ENCODE results near the gene CYB5A. TPM values are rescaled to one million over a fixed set of nuclear protein-coding genes. Genes with fewer than 3 reads are reported as not detected.

Gene CYB5A
- total and polyA plus RNA-seq, 2 donors from 2014 or later = 243 to 1,143 TPM

GRCh38 chr18:74241970-74242369 lies 49.8 kb downstream of the CYB5A start:
- Histone ChIP-seq H3K27ac (ENCODE audit: low read depth in 2 of 2, low read length in 2 of 2) (peak overlapping the region; percentile 68 to 80), H3K4me1 (ENCODE audit: control insufficient read depth in 2 of 3, insufficient read depth in 2 of 3, low read depth in 1 of 3, low read length in 3 of 3) (peaks cover 0 to 35% (median 10%) of the 10 kb centered on the region in 3 donors), H3K36me3 (ENCODE audit: control insufficient read depth in 2 of 3, insufficient read depth in 3 of 3, low read length in 3 of 3) (no peaks in the 10 kb centered on the region), H3K9me3 (ENCODE audit: control insufficient read depth in 2 of 3, insufficient read depth in 1 of 3, low read length in 3 of 3) (no peaks in the 10 kb centered on the region), H3K27me3 (ENCODE audit: control insufficient read depth, insufficient read depth, low read length) (no peaks in the 10 kb centered on the region), H3K4me3 (ENCODE audit: low read length in 3 of 3) (peak overlapping the region in 1 of 3 donors; percentile 29), H3K9ac (ENCODE audit: low read length in 3 of 3) (peak overlapping the region in 1 of 3 donors; percentile 57)
- FAIRE-seq = no peak
- no peak for DNase-seq
- TF ChIP-seq CTCF (IDR thresholded peaks at IDR 0.05; ENCODE audit: borderline replicate concordance, extremely low read depth, insufficient read depth) = no peak
- intact Hi-C loops (cut with DNase I) = no loop called here

- no peak for FAIRE-seq
- H3K9me3 ChIP-seq (ENCODE audit: control insufficient read depth in 2 of 3, insufficient read depth in 1 of 3, low read length in 3 of 3) = no peaks in the 10 kb centered on the region
- intact Hi-C loops (cut with DNase I) = no loop called here
Observed at GRCh38 chr18:74241426-74241825, 50.3 kb downstream of the CYB5A start.

GRCh38 chr18:74239567-74239966 lies 52.2 kb downstream of the CYB5A start:
- no peak overlapping the region for H3K4me3 ChIP-seq (ENCODE audit: low read length in 3 of 3)
- no peak for FAIRE-seq
- no peak for TF ChIP-seq CTCF (IDR thresholded peaks at IDR 0.05; ENCODE audit: borderline replicate concordance, extremely low read depth, insufficient read depth)
- H3K36me3 ChIP-seq (ENCODE audit: control insufficient read depth in 2 of 3, insufficient read depth in 3 of 3, low read length in 3 of 3) = no peaks in the 10 kb centered on the region
- peaks cover 0 to 54% (median 20%) of the 10 kb centered on the region in 3 donors for H3K4me1 ChIP-seq (ENCODE audit: control insufficient read depth in 2 of 3, insufficient read depth in 2 of 3, low read depth in 1 of 3, low read length in 3 of 3)
- H3K27ac ChIP-seq (ENCODE audit: low read depth in 2 of 2, low read length in 2 of 2) = no peak overlapping the region
- H3K9ac ChIP-seq (ENCODE audit: low read length in 3 of 3) = no peak overlapping the region
- no peaks in the 10 kb centered on the region for H3K27me3 ChIP-seq (ENCODE audit: control insufficient read depth, insufficient read depth, low read length)
- DNase-seq = no peak
- intact Hi-C loops (cut with DNase I) = no loop called here
- H3K9me3 ChIP-seq (ENCODE audit: control insufficient read depth in 2 of 3, insufficient read depth in 1 of 3, low read length in 3 of 3) = no peaks in the 10 kb centered on the region

More at GRCh38 chr18:74241426-74241825, 50.3 kb downstream of the CYB5A start:
- Histone ChIP-seq H3K27me3 (ENCODE audit: control insufficient read depth, insufficient read depth, low read length) (no peaks in the 10 kb centered on the region), H3K36me3 (ENCODE audit: control insufficient read depth in 2 of 3, insufficient read depth in 3 of 3, low read length in 3 of 3) (no peaks in the 10 kb centered on the region), H3K9ac (ENCODE audit: low read length in 3 of 3) (peak overlapping the region in 1 of 3 donors; percentile 57), H3K27ac (ENCODE audit: low read depth in 2 of 2, low read length in 2 of 2) (peak overlapping the region; percentile 68 to 80), H3K4me1 (ENCODE audit: control insufficient read depth in 2 of 3, insufficient read depth in 2 of 3, low read depth in 1 of 3, low read length in 3 of 3) (peaks cover 0 to 37% (median 10%) of the 10 kb centered on the region in 3 donors), H3K4me3 (ENCODE audit: low read length in 3 of 3) (no peak overlapping the region)
- no peak for DNase-seq
- TF ChIP-seq CTCF (IDR thresholded peaks at IDR 0.05; ENCODE audit: borderline replicate concordance, extremely low read depth, insufficient read depth) = no peak

Measured in kidney (tissue), 14 donors.